HG03442 (cell line): Measurements from ENCODE around the gene LRRC7.

Experiments used
- ATAC-seq: cut with Tn5 transposase; IDR thresholded peaks from one replicate; pipeline ENCODE4 v1.9.1; 2021; ENCODE audit warnings: mild to moderate bottlenecking, moderate library complexity; ENCODE audit not compliant: unreplicated experiment

LRRC7 gene

GRCh38 chr1:69765951-69766350, 198.2 kb downstream of the LRRC7 start:
- no peak for ATAC-seq

- ATAC-seq, result no peak
Observed at GRCh38 chr1:69766431-69767180, 198.9 kb downstream of the LRRC7 start.

GRCh38 chr1:69776555-69776954, 208.8 kb downstream of the LRRC7 start:
- no peak for ATAC-seq

- ATAC-seq, result no peak
Observed at GRCh38 chr1:69777423-69777822, 209.7 kb downstream of the LRRC7 start.

- ATAC-seq, result no peak
Observed at GRCh38 chr1:69777971-69778370, 210.2 kb downstream of the LRRC7 start.

- ATAC-seq, result no peak
Observed at GRCh38 chr1:69787151-69787550, 219.4 kb downstream of the LRRC7 start.

- no peak for ATAC-seq
Observed at GRCh38 chr1:69791311-69791710, 223.6 kb downstream of the LRRC7 start.

GRCh38 chr1:69794831-69795230, 227.1 kb downstream of the LRRC7 start:
- ATAC-seq, result no peak

GRCh38 chr1:69814926-69815325, 247.2 kb downstream of the LRRC7 start:
- ATAC-seq, result no peak

- no peak for ATAC-seq
Observed at GRCh38 chr1:69824932-69825331, 257.2 kb downstream of the LRRC7 start.

- ATAC-seq, result no peak
Observed at GRCh38 chr1:69827732-69828131, 260.0 kb downstream of the LRRC7 start.

- ATAC-seq, result no peak
Observed at GRCh38 chr1:69833536-69833935, 265.8 kb downstream of the LRRC7 start.

- no peak for ATAC-seq
Observed at GRCh38 chr1:69834336-69834735, 266.6 kb downstream of the LRRC7 start.

- ATAC-seq, result no peak
Observed at GRCh38 chr1:69835955-69836354, 268.2 kb downstream of the LRRC7 start.

- ATAC-seq, result no peak
Observed at GRCh38 chr1:69836971-69837636, 269.4 kb downstream of the LRRC7 start.

GRCh38 chr1:69842326-69842725, 274.6 kb downstream of the LRRC7 start:
- no peak for ATAC-seq

GRCh38 chr1:69845655-69846054, 277.9 kb downstream of the LRRC7 start:
- ATAC-seq, result no peak

- ATAC-seq, result no peak
Observed at GRCh38 chr1:69846267-69846666, 278.5 kb downstream of the LRRC7 start.

GRCh38 chr1:69847670-69848069, 279.9 kb downstream of the LRRC7 start:
- no peak for ATAC-seq

- no peak for ATAC-seq
Observed at GRCh38 chr1:69852151-69852550, 284.4 kb downstream of the LRRC7 start.

GRCh38 chr1:69852706-69853105, 285.0 kb downstream of the LRRC7 start:
- no peak for ATAC-seq

- no peak for ATAC-seq
Observed at GRCh38 chr1:69858534-69858933, 290.8 kb downstream of the LRRC7 start.

GRCh38 chr1:69861641-69862040, 293.9 kb downstream of the LRRC7 start:
- no peak for ATAC-seq
